Forelimb muscle (tissue), 1 donor: ENCODE measurements around the gene PRKCA. TPM values are rescaled to one million over a fixed set of nuclear protein-coding genes. Genes with fewer than 3 reads are reported as not detected.

Experiments
- DNase-seq: peaks from one replicate; pipeline ENCODE4 v3.0.0-alpha.2; 2013; ENCODE audit warnings: low read depth
- polyA plus RNA-seq: library from polyadenylated mRNA; unstranded; fragments of 120-200 nt; gene quantifications from one replicate; pipeline ENCODE4 v1.2.1, GENCODE V29; 2013; ENCODE audit not compliant: insufficient read length

PRKCA gene
- polyA plus RNA-seq, 1 donor, result 2.4 TPM

- no peak for DNase-seq
Observed at GRCh38 chr17:66835476-66835875, 533.1 kb downstream of the PRKCA start.

GRCh38 chr17:66836063-66837005 lies 533.9 kb downstream of the PRKCA start:
- no peak for DNase-seq

- DNase-seq, result no peak
Observed at GRCh38 chr17:66837226-66837625, 534.8 kb downstream of the PRKCA start.

DNA sequence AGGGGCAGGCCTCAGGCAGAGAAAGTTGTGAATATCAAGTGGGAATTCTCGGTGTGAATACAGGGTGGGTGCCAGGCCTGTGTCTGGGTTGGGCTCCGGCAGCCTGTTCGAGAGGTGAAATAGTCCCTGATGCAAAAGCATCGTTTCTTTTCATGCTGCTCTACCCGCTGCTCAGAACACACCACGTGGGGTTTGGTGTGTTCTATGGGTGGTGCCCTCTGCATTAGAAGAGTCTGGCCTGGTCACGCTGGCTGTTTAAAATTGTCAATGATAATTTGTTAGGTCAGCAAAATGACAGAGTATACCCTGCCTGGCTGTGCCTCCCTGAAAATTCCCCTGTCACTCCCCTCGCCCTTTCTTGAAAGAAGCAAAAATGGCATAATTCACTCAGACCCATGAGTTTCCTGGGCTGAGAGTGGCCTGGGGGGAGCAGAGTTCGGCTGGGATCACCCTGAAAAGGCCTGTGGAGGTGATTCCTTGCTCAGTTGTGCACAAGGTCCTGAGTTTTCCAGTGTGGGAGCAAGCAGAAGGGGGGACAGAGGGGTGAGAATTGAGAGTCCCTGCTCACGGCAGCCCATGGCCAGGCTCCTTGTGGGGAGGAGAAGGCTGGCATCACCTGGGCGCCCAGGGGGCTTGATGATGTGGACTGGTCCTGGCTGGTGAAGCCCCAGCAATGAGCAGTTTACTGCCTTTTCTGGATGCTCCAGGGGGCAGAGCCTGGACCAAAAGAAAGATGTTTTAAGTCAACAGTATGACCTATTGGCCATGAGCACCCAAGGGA lies 535.7 kb downstream of the PRKCA start:
- DNase-seq, result no peak

DNA sequence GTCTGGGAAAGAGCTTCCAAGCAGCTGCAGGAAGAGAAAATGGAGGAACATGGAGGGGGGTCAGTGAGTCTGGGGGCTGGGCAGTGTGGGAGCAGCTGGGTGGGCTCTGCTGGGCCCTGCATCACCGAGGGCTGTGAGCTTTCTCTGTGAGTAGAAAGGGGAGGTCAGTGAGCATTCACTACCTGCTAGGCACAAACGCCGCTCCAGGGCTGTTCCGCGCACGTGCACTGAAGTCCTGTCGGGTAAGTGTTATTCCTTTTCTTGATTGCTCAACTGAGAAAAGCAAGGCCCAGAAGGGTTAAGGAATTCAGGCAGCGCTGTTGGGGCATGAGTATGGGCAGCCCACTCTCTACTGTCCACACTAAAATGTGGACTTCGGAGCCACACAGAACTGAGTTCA lies 537.2 kb downstream of the PRKCA start:
- DNase-seq, result no peak

DNA sequence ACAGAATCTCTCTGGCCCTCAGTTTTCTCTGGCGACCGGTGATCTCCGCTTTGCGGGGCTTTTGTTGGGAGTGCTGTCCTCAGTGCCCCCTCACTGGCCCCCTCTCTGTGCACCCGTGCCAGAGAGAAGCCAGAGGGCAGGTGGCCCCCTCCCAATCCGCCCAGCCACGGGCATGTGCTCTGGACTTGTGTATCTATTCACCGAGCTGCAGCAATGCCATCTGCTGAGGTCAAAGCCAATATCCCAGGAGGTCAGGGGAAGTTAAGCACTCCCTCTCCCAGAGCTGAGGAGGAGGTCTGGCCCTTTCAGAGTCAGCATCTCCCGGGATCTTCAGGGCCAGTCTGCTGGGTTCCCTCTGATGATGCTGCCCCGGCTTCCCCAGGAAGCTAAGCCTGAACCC lies 537.6 kb downstream of the PRKCA start:
- DNase-seq, result no peak

- no peak for DNase-seq
Observed at GRCh38 chr17:66841328-66841727, 538.9 kb downstream of the PRKCA start.

DNA sequence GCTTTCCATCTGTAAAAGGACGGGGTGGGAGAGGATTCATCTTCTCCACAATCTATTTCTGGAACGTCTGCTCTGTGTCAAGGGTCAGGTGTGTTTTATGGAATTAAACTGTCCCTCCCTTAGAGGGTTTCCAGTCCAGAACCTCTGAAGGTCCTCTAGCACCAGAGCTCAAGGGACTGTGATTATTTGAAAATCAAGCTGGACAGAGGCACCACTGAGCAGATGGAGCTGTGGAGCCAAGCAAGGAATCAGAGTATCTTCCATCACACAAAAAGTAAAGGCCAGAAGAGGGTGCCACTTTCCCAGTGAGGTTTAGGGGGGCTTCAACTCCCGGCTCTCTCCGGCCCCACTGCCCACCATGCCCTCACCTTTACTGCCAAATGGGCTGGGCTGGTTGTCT lies 539.3 kb downstream of the PRKCA start:
- no peak for DNase-seq

- no peak for DNase-seq
Observed at GRCh38 chr17:66842505-66842904, 540.1 kb downstream of the PRKCA start.

DNA sequence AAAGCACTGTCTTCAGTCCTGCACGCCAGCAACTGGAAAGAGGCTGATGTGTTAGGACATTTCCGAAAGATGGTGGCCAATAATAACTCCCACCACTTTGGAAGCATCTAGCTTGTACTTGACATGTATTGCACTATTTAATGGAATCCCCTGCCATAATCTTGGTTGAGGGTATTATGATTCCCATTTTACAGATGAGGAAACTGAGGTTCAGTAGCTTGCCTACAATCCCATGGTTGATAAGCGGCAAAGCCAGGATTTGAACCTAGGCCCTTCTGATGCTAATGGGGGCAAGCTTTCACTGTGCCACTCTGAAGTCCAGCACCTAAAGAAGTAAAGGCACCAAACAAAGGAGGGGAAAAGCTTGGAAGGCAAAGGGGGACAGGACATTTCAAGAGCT lies 540.5 kb downstream of the PRKCA start:
- DNase-seq, result no peak

DNA sequence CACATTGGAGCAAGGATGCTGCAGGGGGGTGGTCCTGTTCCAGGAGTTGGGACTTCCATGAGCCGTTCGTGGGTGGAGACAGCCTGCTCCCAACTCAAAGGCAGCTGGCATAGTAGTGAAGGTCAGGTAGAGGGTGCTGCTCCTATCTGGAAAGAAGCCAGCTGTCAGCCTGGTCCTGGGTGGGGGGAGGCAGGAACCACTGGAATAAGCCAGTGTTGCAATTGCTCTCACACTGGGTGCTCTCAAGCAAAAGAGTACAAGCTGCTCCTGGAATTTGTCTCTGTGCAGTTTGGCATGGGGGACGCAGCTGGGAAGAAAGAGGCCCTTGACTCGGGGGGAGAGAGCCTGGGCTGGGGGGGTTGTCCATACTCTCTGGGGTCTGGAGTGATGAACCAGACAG lies 541.2 kb downstream of the PRKCA start:
- no peak for DNase-seq

- no peak for DNase-seq
Observed at GRCh38 chr17:66847704-66848103, 545.3 kb downstream of the PRKCA start.

DNA sequence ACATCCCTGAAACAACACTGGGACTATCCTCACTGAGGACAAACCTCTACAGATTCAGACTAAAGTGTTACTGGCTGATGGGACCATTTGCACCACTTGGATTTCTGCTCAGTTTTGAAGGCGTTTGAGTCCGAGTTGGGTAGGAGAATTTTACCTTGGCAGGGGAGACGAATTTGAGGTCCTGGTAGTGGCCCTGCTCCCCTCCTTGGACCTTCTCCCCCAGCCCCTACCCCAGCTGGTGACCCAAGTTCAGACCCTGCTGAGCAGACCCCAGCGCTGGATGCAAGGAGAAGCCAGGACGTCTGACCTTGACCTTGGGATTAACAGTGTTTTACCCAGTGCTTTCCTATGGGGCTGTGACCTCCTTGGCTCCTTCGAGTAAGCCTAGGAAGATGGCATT lies 546.1 kb downstream of the PRKCA start:
- no peak for DNase-seq

GRCh38 chr17:66849032-66849655 lies 546.7 kb downstream of the PRKCA start:
- DNase-seq, result no peak

DNA sequence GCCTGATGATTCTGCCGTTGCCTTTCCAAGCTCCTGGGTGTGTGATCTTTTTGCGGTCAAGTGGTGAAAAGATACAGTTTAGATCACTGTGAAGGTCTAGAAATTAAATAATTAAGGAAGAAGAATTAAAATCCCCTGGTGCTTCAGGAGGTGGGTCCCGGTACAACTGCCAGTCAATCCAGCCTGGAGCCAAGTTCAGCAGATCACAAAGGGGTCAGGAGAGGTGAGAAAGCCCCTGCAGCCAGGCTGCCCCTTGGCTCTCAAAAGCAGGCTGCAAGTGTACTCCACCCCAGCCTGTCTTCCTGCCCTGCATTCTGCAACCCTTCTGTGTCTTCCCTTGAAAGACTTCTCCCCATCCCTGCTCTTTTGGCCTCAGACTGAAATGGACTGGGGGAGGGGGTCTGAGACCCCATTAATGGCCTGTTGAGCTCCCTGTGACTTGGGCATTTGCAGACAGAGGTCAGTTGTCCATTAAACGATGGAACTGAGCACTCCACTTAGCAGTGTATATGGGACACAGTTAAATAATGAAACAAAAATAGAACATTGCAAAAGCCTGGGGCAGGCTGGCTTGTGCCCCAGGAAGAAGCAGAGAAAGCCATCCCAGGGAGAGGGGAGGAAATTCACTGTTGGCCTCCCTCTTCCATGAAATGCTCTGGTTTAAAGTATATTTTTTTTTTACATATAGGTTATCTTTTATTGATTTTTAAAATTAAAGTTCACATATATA lies 547.6 kb downstream of the PRKCA start:
- DNase-seq, result no peak

DNA sequence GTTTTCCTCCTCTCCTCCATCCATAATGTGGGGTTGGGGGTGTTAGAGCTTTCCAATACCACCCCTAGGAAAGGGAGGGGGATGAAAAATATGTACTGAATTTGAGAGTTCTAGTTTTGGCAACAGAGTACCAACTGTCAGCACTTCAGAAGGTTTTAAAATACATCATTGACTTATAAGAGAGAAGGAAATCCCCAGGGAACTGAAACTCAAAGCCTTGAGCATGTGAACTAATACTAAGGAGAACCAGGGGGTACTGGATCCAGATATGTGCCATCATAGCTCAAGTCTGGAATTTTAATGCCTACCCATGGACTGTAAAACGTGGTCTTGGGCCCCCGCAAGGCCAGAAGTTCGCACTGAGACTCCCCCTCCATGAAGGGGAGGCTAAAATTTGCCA lies 548.3 kb downstream of the PRKCA start:
- DNase-seq, result no peak

GRCh38 chr17:66855204-66855603 lies 552.8 kb downstream of the PRKCA start:
- DNase-seq, result no peak

GRCh38 chr17:66858226-66859083 lies 556.0 kb downstream of the PRKCA start:
- DNase-seq, result no peak

DNA sequence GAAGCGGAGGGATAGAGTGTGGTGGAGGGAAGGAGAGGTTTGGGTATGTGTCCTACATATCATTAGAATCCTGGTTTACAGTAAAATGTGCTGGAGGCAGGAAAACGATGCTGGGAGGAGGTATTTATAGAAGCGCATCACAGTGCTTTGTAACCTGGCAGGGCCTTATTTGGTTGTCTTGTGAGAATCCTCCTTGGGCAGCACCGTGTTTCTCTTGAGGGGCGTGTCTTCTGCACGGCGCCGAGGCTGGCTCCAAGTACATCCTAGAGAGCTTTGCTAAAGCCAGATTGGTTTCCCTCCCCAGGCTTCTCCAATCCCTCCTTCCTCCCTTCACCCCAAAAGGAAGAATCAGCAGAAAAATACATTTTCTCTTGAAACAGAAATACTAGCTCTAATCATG lies 556.9 kb downstream of the PRKCA start:
- no peak for DNase-seq

DNA sequence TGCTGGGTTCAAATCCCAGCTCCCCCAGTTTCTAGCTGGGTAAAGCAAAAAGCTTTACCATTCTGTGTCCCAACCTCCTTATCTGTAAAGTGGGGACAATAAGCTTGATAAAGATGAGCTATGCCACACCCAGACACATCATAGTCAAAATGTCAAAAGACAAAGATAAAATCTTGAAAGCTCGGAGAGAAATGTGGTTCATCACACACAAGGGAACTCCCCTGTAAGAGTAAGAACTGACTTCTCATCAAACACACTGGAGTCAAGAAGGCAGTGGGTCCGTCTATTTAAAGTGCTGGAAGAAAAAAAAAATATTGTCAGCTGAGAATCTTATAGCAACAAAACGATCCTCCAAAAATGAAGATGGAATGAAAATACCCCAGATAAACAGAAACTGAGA lies 557.8 kb downstream of the PRKCA start:
- DNase-seq, result no peak
